AG04449 (cell line): ENCODE results near the gene GRID1.

ENCODE experiments used
- CTCF ChIA-PET: fragments of 350-600 bp; formaldehyde crosslinking; extraction: SDS; loops from one replicate; lab custom pipeline; 2021; ENCODE audit warnings: antibody characterized with exemption; lab: Yijun Ruan, JAX
- POLR2A ChIA-PET: fragments of 400-600, 350-600 bp; formaldehyde crosslinking; extraction: SDS; loops from one replicate; lab custom pipeline; 2020; ENCODE audit warnings: antibody characterized with exemption, inconsistent platforms; lab: Yijun Ruan, JAX
- DNase-seq: peaks from one replicate; pipeline ENCODE4 v3.0.0-alpha.2; 2010; ENCODE audit warnings: low read depth, low spot score
- H3K4me3 ChIP-seq: 2 replicates; pipeline ENCODE4 v1.5.1; 2011; ENCODE audit warnings: low read depth, mild to moderate bottlenecking, control low read depth, low read length
- TF ChIP-seq, protein P1 (sequence below): IDR thresholded peaks from one replicate; pipeline ENCODE4 v1.5.1; 2011; ENCODE audit warnings: mild to moderate bottlenecking, moderate library complexity, low read length, control low read depth, inconsistent platforms; ENCODE audit not compliant: insufficient read depth; ENCODE audit errors: missing control alignments

GRID1 gene

DNA sequence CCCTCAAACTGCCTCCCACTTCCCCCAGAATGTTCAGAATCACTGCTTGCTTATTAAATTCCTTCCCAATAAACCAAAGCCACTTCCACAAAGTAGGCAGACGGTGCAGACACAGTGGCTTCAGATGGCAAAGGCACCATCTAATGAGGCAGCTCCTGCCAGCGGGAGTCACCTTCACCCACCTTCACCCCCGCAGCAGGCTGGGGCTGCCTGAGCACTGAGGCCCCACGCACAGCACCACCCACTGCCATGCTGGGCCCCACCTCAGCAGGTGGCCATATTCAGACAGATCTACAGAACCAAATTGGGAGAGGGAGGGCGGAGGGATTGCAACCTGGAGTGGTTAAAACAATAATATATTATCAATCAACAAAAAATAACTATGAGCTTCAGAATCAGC lies 118.5 kb downstream of the GRID1 start:
- no peak overlapping the region for H3K4me3 ChIP-seq
- no peak for DNase-seq
- ChIA-PET CTCF (no interaction called here), POLR2A (no interaction called here)
- TF ChIP-seq, protein P1, sequence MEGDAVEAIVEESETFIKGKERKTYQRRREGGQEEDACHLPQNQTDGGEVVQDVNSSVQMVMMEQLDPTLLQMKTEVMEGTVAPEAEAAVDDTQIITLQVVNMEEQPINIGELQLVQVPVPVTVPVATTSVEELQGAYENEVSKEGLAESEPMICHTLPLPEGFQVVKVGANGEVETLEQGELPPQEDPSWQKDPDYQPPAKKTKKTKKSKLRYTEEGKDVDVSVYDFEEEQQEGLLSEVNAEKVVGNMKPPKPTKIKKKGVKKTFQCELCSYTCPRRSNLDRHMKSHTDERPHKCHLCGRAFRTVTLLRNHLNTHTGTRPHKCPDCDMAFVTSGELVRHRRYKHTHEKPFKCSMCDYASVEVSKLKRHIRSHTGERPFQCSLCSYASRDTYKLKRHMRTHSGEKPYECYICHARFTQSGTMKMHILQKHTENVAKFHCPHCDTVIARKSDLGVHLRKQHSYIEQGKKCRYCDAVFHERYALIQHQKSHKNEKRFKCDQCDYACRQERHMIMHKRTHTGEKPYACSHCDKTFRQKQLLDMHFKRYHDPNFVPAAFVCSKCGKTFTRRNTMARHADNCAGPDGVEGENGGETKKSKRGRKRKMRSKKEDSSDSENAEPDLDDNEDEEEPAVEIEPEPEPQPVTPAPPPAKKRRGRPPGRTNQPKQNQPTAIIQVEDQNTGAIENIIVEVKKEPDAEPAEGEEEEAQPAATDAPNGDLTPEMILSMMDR = no peak

DNA sequence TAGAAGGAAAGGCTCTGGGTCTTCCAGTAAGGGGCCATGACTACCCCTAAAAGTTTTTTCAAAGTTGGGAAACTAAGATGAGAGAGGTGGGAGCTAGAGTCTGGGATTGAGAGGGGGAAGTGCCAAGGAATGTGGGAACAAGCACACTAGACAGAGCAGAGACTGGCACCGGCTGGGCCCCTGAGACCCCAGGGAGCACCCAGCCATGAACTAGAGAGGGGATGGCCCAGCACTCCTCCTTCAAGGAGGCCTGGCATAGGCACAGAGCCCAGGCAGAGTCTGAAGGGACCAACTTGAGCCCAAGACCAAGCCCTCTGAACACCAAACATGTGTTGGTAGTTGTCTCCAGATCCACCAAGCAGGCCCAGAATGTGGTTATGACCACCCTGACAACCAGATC lies 119.0 kb downstream of the GRID1 start:
- no peak overlapping the region for H3K4me3 ChIP-seq
- DNase-seq = no peak
- POLR2A ChIA-PET = no interaction called here
- TF ChIP-seq, protein P1 = no peak
- CTCF ChIA-PET = no interaction called here

DNA sequence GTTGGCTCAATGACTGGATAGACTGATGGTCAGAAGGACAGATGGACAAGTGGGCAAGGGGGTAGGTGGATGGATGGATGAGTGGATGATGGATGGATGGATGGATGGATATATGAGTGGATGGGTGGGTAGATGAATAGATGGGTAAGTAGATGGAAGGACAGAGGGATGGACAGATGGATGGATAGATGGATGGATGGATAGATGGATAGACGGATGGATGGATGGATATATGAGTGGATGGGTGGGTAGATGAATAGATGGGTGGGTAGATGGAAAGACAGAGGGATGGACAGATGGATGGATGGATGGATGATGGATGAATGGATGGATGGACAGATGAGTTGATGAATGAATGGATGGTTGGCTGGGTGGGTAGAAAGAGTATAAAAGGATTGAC lies 119.5 kb downstream of the GRID1 start:
- ChIA-PET CTCF (no interaction called here), POLR2A (no interaction called here)
- H3K4me3 ChIP-seq = no peak overlapping the region
- DNase-seq = no peak
- TF ChIP-seq, protein P1 = no peak

DNA sequence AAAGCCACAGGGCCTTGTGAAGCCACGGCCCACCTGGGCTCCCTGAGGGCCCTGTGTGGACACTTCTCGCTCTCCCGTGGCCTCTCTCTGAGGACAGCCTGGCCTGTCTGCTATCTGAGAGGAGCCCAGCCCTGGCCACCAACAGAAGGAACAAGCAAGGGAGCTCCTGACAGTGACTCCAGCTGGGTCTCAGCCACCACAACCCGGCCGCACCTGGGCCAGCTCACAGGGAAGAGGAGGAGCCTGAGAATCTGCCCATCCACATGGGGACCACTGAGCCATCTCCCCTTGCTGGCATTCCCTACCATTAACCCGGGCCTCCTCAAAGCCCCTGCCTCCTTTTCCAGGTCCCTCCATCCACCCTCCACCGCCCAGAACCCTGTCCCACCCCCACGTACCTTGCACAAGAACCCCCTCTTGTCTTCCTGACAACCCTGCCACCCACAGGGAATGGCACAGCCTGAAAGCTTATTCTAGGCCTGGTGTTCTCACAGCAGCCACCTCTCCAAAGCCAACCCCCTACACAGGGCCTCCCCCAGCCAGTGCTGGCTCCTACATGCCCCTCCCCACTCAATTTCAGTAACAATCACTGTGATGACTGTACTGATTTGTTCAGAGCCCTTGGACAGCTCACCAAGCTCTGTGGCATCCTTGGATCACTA lies 120.2 kb downstream of the GRID1 start:
- TF ChIP-seq, protein P1 = no peak
- DNase-seq = no peak
- no peak overlapping the region for H3K4me3 ChIP-seq
- ChIA-PET POLR2A (no interaction called here), CTCF (no interaction called here)

DNA sequence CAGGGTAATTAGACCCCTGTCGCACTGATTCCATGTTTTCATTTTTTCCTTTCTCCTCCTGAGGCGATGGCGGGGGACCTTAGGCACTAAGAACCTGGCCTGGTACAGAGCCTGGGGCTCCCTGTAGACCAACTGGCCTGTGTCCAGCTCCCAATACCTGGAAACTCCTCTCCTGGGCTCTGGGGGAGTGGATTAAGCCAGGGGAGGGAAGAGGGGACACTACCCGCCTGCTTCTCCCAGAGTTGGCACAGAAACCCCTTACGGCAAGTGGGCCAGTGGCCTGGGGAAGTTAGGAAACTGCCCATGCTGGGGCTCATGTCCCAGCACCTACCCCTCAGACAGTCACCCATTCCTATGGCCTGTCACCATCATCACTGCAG lies 121.6 kb downstream of the GRID1 start:
- POLR2A ChIA-PET = no interaction called here
- TF ChIP-seq, protein P1 = no peak
- CTCF ChIA-PET = no interaction called here
- no peak for DNase-seq
- H3K4me3 ChIP-seq = no peak overlapping the region

DNA sequence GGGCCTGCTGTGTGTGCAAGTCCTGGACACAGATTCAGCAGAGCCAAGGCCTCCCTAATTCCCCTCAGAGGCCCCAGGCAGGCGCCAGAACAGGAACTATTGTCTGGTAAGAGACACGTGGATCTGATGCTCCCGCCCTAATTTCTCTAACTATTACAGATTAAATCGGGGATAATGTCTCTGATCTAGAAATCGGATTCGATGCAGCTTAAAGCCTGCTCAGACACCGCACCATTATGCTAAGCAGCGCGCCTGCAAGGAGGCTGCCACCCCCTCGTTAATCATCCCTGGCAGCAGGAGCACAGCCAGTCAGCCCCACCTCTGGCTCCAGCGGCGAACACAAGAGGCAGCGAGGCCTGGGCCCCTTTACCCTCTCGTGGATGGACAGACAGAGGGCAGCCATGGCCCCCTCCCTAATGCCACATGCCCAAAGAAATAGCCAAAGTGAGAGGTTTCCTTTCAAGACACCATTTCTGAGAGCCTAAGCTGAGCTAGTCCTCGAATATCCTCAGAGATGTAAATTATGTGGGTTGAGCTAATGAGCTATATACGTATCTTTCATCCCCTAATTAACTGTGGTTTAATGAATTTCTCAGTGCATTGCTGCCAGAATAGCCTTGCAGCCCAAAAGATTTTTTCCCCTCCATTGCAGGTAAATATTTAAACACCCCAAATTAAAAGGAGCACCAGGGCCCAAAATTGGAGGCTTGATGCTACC lies 122.1 kb downstream of the GRID1 start:
- DNase-seq = no peak
- no peak overlapping the region for H3K4me3 ChIP-seq
- ChIA-PET CTCF (no interaction called here), POLR2A (no interaction called here)
- TF ChIP-seq, protein P1 = no peak
